HG02759 (cell line): Measurements from ENCODE around the gene B4GALT7.
"Not testable (repeated sequence)": the region's sequence is repeated elsewhere in the genome, so short reads cannot be mapped to it uniquely, and the experiment has no call there.

Experiments used
- ATAC-seq: cut with Tn5 transposase; IDR thresholded peaks from one replicate; pipeline ENCODE4 v1.9.1; 2021; ENCODE audit warnings: mild to moderate bottlenecking, moderate library complexity; ENCODE audit not compliant: unreplicated experiment

B4GALT7 gene

GRCh38 chr5:177609076-177610059, 9.4 kb downstream of the B4GALT7 start:
- no peak for ATAC-seq

GRCh38 chr5:177610131-177610769, 10.3 kb downstream of the B4GALT7 start:
- ATAC-seq: no peak

GRCh38 chr5:177610770-177611445, 11.0 kb downstream of the B4GALT7 start:
- no peak for ATAC-seq

- no peak for ATAC-seq
Measured at GRCh38 chr5:177611446-177612214, 11.7 kb downstream of the B4GALT7 start.

GRCh38 chr5:177612215-177612673, 12.3 kb downstream of the B4GALT7 start:
- ATAC-seq: no peak

- ATAC-seq: no peak
Measured at GRCh38 chr5:177620560-177620959, 20.6 kb downstream of the B4GALT7 start.

GRCh38 chr5:177624172-177624571, 24.2 kb downstream of the B4GALT7 start:
- ATAC-seq: not testable (repeated sequence)

- ATAC-seq: not testable (repeated sequence)
Measured at GRCh38 chr5:177630186-177630585, 30.3 kb downstream of the B4GALT7 start.

- ATAC-seq: not testable (repeated sequence)
Measured at GRCh38 chr5:177634912-177635311, 35.0 kb downstream of the B4GALT7 start.

GRCh38 chr5:177645462-177645861, 45.5 kb downstream of the B4GALT7 start:
- not testable (repeated sequence) for ATAC-seq

- ATAC-seq: not testable (repeated sequence)
Measured at GRCh38 chr5:177651235-177651634, 51.3 kb downstream of the B4GALT7 start.

- ATAC-seq: not testable (repeated sequence)
Measured at GRCh38 chr5:177657846-177658245, 57.9 kb downstream of the B4GALT7 start.

- not testable (repeated sequence) for ATAC-seq
Measured at GRCh38 chr5:177658542-177658941, 58.6 kb downstream of the B4GALT7 start.
